H1 (cell line): ENCODE measurements around the gene TDP1. TPM values are rescaled to one million over a fixed set of nuclear protein-coding genes. Genes with fewer than 3 reads are reported as not detected.

Experiments used
- BACH1 ChIP-seq: IDR thresholded peaks from 2 replicates; pipeline ENCODE4 v1.6.1; 2012; ENCODE audit warnings: low read length, improper control_type of control experiment
- BRCA1 ChIP-seq: IDR thresholded peaks from 2 replicates; pipeline ENCODE4 v1.6.1; 2012; ENCODE audit warnings: low read depth, low read length, improper control_type of control experiment
- CBX8 ChIP-seq: fragments of 300-800, 300-1000 bp; sonication (generic); IDR thresholded peaks from 2 replicates; pipeline ENCODE4 v1.7.1; 2016; ENCODE audit warnings: low read depth, low read length, borderline replicate concordance
- CREB1 ChIP-seq: IDR thresholded peaks from 2 replicates; pipeline ENCODE4 v1.6.1; 2012; ENCODE audit warnings: inconsistent platforms
- POU5F1 ChIP-seq: IDR thresholded peaks from 2 replicates; pipeline ENCODE4 v1.6.1; 2011; ENCODE audit warnings: low read depth, mild to moderate bottlenecking, low read length, moderate library complexity
- SUZ12 ChIP-seq: fragments of 200-600 bp; sonication (generic); IDR thresholded peaks from 2 replicates; pipeline ENCODE4 v1.6.1; 2012; ENCODE audit warnings: mild to moderate bottlenecking, inconsistent platforms, low read length, moderate library complexity, mixed read lengths
- TCF12 ChIP-seq: IDR thresholded peaks from 2 replicates; pipeline ENCODE4 v1.6.1; 2011; ENCODE audit warnings: low read depth, mild to moderate bottlenecking, low read length
- polyA plus RNA-seq, 7 experiments: library from polyadenylated mRNA; depleted of rRNA in 3 of 7; stranded (reverse) in 5 of 7; unstranded in 2 of 7; fragments of >200 nt in 5 of 7; fragments of 200-250 nt in 2 of 7; gene quantifications; 1 replicate in 5 of 7; 2 replicates in 1 of 7; 4 replicates in 1 of 7; pipeline versions ENCODE4 v1.2.1 to v1.2.3, GENCODE V29; 2011 to 2013; ENCODE audit warnings: missing spikeins in 2 of 7, mixed read lengths in 2 of 7
- total RNA-seq: library from RNA; stranded (reverse); fragmentation: NEBNext Ultra II Directional; extraction: Animal tissue kit (Norgen Biotek cat#: 25700); gene quantifications from 2 replicates; pipeline ENCODE4 v1.2.1, GENCODE V29; 2021
- TF ChIP-seq, protein P1 (sequence below): IDR thresholded peaks from 2 replicates; pipeline ENCODE4 v1.6.1; 2012; ENCODE audit warnings: low read length, inconsistent platforms
- TF ChIP-seq, protein P2 (sequence below): fragments of 300-600 bp; sonication (generic); IDR thresholded peaks from 2 replicates; pipeline ENCODE4 v1.7.1; 2012; ENCODE audit warnings: low read length, moderate library complexity, mild to moderate bottlenecking, inconsistent platforms; ENCODE audit not compliant: insufficient replicate concordance

Gene TDP1
- total and polyA plus RNA-seq, 2 of the 8 experiments (the other 6 are each of a cell fraction or from before 2014, with no cell fraction given), result 32.2 to 69.9 TPM

DNA sequence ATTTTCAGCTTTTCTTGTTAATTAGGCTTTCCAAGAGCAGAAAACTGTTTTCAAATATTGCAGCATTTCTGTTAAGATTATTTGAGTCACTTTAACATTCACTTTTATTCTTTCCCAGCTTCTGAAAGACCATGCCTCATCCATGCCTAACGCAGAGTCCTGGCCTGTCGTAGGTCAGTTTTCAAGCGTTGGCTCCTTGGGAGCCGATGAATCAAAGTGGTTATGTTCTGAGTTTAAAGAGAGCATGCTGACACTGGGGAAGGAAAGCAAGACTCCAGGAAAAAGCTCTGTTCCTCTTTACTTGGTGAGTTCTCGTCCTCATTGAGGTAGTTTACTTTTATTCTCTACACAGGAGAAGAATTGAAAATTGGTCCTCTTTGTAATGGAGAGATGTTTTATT, 33.1 kb downstream of the TDP1 start (continued):
- TF ChIP-seq, protein P1, sequence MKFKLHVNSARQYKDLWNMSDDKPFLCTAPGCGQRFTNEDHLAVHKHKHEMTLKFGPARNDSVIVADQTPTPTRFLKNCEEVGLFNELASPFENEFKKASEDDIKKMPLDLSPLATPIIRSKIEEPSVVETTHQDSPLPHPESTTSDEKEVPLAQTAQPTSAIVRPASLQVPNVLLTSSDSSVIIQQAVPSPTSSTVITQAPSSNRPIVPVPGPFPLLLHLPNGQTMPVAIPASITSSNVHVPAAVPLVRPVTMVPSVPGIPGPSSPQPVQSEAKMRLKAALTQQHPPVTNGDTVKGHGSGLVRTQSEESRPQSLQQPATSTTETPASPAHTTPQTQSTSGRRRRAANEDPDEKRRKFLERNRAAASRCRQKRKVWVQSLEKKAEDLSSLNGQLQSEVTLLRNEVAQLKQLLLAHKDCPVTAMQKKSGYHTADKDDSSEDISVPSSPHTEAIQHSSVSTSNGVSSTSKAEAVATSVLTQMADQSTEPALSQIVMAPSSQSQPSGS, result no peak
- TF ChIP-seq POU5F1, result no peak
- TF ChIP-seq TCF12, result no peak
- TF ChIP-seq CREB1, result no peak
- TF ChIP-seq, protein P2, sequence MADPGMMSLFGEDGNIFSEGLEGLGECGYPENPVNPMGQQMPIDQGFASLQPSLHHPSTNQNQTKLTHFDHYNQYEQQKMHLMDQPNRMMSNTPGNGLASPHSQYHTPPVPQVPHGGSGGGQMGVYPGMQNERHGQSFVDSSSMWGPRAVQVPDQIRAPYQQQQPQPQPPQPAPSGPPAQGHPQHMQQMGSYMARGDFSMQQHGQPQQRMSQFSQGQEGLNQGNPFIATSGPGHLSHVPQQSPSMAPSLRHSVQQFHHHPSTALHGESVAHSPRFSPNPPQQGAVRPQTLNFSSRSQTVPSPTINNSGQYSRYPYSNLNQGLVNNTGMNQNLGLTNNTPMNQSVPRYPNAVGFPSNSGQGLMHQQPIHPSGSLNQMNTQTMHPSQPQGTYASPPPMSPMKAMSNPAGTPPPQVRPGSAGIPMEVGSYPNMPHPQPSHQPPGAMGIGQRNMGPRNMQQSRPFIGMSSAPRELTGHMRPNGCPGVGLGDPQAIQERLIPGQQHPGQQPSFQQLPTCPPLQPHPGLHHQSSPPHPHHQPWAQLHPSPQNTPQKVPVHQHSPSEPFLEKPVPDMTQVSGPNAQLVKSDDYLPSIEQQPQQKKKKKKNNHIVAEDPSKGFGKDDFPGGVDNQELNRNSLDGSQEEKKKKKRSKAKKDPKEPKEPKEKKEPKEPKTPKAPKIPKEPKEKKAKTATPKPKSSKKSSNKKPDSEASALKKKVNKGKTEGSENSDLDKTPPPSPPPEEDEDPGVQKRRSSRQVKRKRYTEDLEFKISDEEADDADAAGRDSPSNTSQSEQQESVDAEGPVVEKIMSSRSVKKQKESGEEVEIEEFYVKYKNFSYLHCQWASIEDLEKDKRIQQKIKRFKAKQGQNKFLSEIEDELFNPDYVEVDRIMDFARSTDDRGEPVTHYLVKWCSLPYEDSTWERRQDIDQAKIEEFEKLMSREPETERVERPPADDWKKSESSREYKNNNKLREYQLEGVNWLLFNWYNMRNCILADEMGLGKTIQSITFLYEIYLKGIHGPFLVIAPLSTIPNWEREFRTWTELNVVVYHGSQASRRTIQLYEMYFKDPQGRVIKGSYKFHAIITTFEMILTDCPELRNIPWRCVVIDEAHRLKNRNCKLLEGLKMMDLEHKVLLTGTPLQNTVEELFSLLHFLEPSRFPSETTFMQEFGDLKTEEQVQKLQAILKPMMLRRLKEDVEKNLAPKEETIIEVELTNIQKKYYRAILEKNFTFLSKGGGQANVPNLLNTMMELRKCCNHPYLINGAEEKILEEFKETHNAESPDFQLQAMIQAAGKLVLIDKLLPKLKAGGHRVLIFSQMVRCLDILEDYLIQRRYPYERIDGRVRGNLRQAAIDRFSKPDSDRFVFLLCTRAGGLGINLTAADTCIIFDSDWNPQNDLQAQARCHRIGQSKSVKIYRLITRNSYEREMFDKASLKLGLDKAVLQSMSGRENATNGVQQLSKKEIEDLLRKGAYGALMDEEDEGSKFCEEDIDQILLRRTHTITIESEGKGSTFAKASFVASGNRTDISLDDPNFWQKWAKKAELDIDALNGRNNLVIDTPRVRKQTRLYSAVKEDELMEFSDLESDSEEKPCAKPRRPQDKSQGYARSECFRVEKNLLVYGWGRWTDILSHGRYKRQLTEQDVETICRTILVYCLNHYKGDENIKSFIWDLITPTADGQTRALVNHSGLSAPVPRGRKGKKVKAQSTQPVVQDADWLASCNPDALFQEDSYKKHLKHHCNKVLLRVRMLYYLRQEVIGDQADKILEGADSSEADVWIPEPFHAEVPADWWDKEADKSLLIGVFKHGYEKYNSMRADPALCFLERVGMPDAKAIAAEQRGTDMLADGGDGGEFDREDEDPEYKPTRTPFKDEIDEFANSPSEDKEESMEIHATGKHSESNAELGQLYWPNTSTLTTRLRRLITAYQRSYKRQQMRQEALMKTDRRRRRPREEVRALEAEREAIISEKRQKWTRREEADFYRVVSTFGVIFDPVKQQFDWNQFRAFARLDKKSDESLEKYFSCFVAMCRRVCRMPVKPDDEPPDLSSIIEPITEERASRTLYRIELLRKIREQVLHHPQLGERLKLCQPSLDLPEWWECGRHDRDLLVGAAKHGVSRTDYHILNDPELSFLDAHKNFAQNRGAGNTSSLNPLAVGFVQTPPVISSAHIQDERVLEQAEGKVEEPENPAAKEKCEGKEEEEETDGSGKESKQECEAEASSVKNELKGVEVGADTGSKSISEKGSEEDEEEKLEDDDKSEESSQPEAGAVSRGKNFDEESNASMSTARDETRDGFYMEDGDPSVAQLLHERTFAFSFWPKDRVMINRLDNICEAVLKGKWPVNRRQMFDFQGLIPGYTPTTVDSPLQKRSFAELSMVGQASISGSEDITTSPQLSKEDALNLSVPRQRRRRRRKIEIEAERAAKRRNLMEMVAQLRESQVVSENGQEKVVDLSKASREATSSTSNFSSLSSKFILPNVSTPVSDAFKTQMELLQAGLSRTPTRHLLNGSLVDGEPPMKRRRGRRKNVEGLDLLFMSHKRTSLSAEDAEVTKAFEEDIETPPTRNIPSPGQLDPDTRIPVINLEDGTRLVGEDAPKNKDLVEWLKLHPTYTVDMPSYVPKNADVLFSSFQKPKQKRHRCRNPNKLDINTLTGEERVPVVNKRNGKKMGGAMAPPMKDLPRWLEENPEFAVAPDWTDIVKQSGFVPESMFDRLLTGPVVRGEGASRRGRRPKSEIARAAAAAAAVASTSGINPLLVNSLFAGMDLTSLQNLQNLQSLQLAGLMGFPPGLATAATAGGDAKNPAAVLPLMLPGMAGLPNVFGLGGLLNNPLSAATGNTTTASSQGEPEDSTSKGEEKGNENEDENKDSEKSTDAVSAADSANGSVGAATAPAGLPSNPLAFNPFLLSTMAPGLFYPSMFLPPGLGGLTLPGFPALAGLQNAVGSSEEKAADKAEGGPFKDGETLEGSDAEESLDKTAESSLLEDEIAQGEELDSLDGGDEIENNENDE, result no peak
- no peak for TF ChIP-seq SUZ12
- no peak for TF ChIP-seq CBX8
- TF ChIP-seq BACH1, result no peak
- TF ChIP-seq BRCA1, result no peak
